ENCODE data around the gene SEPTIN10.

SEPTIN10 gene

GRCh38 chr2:109594246-109594885 is 19.4 kb downstream of the SEPTIN10 start:
- Histone ChIP-seq H2AFZ (no peak overlapping the region), H3K4me3 (ENCODE audit: low read depth, low read length) (no peak overlapping the region), H3K27ac (no peak overlapping the region), H3K9me3 (ENCODE audit: control insufficient read depth, low read length) (no peaks in the 10 kb centered on the region), H3K27me3 (ENCODE audit: control insufficient read depth, insufficient read depth, low read length) (no peaks in the 10 kb centered on the region), H3K79me2 (peaks cover 7% of the 10 kb centered on the region), H3K4me2 (ENCODE audit: low read length) (no peak overlapping the region), H3K9ac (no peak overlapping the region), H3K36me3 (ENCODE audit: control insufficient read depth, insufficient read depth, low read length) (no peaks in the 10 kb centered on the region), H3K4me1 (no peaks in the 10 kb centered on the region)
- no peak for TF ChIP-seq CTCF (IDR thresholded peaks at IDR 0.05)

- Histone ChIP-seq H3K36me3 (ENCODE audit: control insufficient read depth, insufficient read depth, low read length) (no peaks in the 10 kb centered on the region), H3K79me2 (peaks cover 7% of the 10 kb centered on the region), H3K4me3 (ENCODE audit: low read depth, low read length) (no peak overlapping the region), H3K4me2 (ENCODE audit: low read length) (no peak overlapping the region), H3K9me3 (ENCODE audit: control insufficient read depth, low read length) (no peaks in the 10 kb centered on the region), H3K27ac (no peak overlapping the region), H3K4me1 (no peaks in the 10 kb centered on the region), H2AFZ (no peak overlapping the region), H3K27me3 (ENCODE audit: control insufficient read depth, insufficient read depth, low read length) (no peaks in the 10 kb centered on the region), H3K9ac (no peak overlapping the region)
- no peak for TF ChIP-seq CTCF (IDR thresholded peaks at IDR 0.05)
These were observed 20.9 kb downstream of the SEPTIN10 start for GRCh38 chr2:109592905-109593304.

- Histone ChIP-seq H3K79me2 (peaks cover 7% of the 10 kb centered on the region), H3K4me1 (no peaks in the 10 kb centered on the region), H3K4me3 (ENCODE audit: low read depth, low read length) (no peak overlapping the region), H3K36me3 (ENCODE audit: control insufficient read depth, insufficient read depth, low read length) (no peaks in the 10 kb centered on the region), H3K4me2 (ENCODE audit: low read length) (no peak overlapping the region), H3K9ac (no peak overlapping the region), H3K27me3 (ENCODE audit: control insufficient read depth, insufficient read depth, low read length) (no peaks in the 10 kb centered on the region), H2AFZ (no peak overlapping the region), H3K9me3 (ENCODE audit: control insufficient read depth, low read length) (no peaks in the 10 kb centered on the region), H3K27ac (no peak overlapping the region)
- no peak for TF ChIP-seq CTCF (IDR thresholded peaks at IDR 0.05)
These were observed 22.6 kb downstream of the SEPTIN10 start for GRCh38 chr2:109591206-109591605.

GRCh38 chr2:109586687-109587086 is 27.1 kb downstream of the SEPTIN10 start:
- Histone ChIP-seq H3K4me2 (ENCODE audit: low read length) (no peak overlapping the region), H3K4me1 (no peaks in the 10 kb centered on the region), H3K9me3 (ENCODE audit: control insufficient read depth, low read length) (no peaks in the 10 kb centered on the region), H3K27ac (no peak overlapping the region), H3K36me3 (ENCODE audit: control insufficient read depth, insufficient read depth, low read length) (no peaks in the 10 kb centered on the region), H3K79me2 (peaks cover 3% of the 10 kb centered on the region), H3K4me3 (ENCODE audit: low read depth, low read length) (no peak overlapping the region), H2AFZ (no peak overlapping the region), H3K9ac (no peak overlapping the region), H3K27me3 (ENCODE audit: control insufficient read depth, insufficient read depth, low read length) (no peaks in the 10 kb centered on the region)
- no peak for TF ChIP-seq CTCF (IDR thresholded peaks at IDR 0.05)

Data from parathyroid adenoma (tissue), 2 donors.